ENCODE data around the gene NT5M. TPM values are rescaled to one million over a fixed set of nuclear protein-coding genes. Genes with fewer than 3 reads are reported as not detected.
A peak's percentile ranks its signal among the peaks of the same experiment; 100 is the strongest.

The NT5M gene
- total and polyA plus RNA-seq, 4 experiments from 2014 or later, result 0.37 to 2.9 (median 2.0) TPM

DNA sequence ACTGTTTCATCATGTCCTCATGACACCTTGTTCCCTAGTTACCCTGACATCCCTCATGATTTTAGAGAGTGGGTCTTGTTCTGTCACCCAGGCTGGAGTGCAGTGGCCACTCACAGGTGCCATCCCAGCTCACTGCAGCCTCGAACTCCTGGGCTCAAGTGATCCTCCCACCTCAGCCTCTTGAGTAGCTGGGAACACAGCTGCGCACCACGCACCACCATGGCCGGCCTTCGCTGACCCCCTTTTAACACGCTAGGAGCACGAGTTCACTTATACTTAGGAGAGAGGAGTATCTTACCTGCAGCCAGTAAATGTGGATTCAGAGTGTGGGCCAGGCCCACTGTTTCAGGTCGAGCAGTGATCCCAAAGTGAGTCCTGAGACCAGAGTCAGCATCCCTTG, 21.4 kb downstream of the NT5M start:
- CTCF ChIA-PET (ENCODE audit: partially characterized antibody), result no interaction called here
- no peaks in the 10 kb centered on the region for H3K9me3 ChIP-seq (ENCODE audit: control insufficient read depth in 1 of 2, low read length in 2 of 2)
- H3K27ac Mint-ChIP-seq, result peak overlapping the region in 1 of 7 donors; percentile 52
- no peaks in the 10 kb centered on the region for H3K4me1 Mint-ChIP-seq
- H3K4me3 Mint-ChIP-seq, result no peak overlapping the region
- intact Hi-C loops (cut with micrococcal nuclease), result no loop called here
- no peak for DNase-seq
- no peaks in the 10 kb centered on the region for H3K9me3 Mint-ChIP-seq
- no peaks in the 10 kb centered on the region for H3K27me3 ChIP-seq (ENCODE audit: insufficient read depth, low read length)
- POLR2A ChIA-PET (ENCODE audit: partially characterized antibody), result no interaction called here
- peaks cover 0 to 4% of the 10 kb centered on the region in 2 donors for H3K36me3 Mint-ChIP-seq
- H3K36me3 ChIP-seq (ENCODE audit: insufficient read depth, low read length), result no peaks in the 10 kb centered on the region
- H3K27me3 Mint-ChIP-seq, result no peaks in the 10 kb centered on the region
- no peaks in the 10 kb centered on the region for H3K4me1 ChIP-seq (ENCODE audit: insufficient read depth, low read length)
- no peak overlapping the region for H3K27ac ChIP-seq (ENCODE audit: low read depth, low read length)
- H3K4me3 ChIP-seq (ENCODE audit: low read length in 2 of 2), result no peak overlapping the region

DNA sequence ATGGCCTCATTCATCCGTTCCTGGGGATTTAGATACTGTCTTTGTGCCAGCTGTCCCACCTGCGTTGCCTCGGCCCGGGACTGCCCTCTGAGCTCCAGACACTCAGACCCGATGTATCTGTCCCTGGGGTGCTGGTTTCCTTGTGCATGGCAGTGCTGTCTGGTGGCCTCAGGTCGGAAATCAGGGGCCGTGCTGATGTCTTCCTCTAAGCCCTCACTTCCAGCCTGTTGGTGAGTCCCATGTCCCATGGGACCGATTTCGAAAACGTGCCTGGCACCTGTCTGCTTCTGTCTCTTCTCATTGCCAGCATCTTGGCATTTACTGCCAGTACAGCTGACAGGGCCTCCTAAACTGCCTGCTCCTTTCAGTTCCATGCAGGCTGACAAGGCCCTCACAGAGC, 22.1 kb downstream of the NT5M start:
- Histone ChIP-seq H3K27ac (ENCODE audit: low read depth, low read length) (no peak overlapping the region), H3K4me3 (ENCODE audit: low read length in 2 of 2) (no peak overlapping the region), H3K9me3 (ENCODE audit: control insufficient read depth in 1 of 2, low read length in 2 of 2) (no peaks in the 10 kb centered on the region), H3K36me3 (ENCODE audit: insufficient read depth, low read length) (no peaks in the 10 kb centered on the region), H3K4me1 (ENCODE audit: insufficient read depth, low read length) (no peaks in the 10 kb centered on the region), H3K27me3 (ENCODE audit: insufficient read depth, low read length) (no peaks in the 10 kb centered on the region)
- CTCF ChIA-PET (ENCODE audit: partially characterized antibody), result no interaction called here
- no peak overlapping the region for H3K27ac Mint-ChIP-seq
- H3K4me1 Mint-ChIP-seq, result no peaks in the 10 kb centered on the region
- peaks cover 0 to 4% of the 10 kb centered on the region in 2 donors for H3K36me3 Mint-ChIP-seq
- H3K27me3 Mint-ChIP-seq, result no peaks in the 10 kb centered on the region
- POLR2A ChIA-PET (ENCODE audit: partially characterized antibody), result no interaction called here
- DNase-seq, result no peak
- no peak overlapping the region for H3K4me3 Mint-ChIP-seq
- intact Hi-C loops (cut with micrococcal nuclease), result no loop called here
- H3K9me3 Mint-ChIP-seq, result no peaks in the 10 kb centered on the region

DNA sequence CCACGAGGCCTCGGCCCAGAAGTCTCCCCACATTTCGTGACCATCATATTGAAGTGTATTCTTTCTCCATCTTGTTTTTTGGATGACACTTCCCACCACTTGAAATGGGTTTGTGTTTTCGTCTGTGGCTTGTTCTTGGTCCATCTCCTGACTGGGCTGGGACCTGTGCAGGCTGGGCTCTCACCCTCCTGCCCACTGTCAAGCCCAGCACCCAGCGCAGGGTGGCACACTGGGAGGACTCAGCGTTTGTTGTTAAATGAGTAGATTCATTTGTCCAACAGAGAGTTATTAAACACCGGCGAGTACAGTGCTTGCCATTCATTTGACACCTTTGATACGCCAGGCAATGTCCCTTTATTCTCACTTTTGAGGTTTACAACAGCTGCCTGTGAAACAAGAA, 22.6 kb downstream of the NT5M start:
- H3K9me3 ChIP-seq (ENCODE audit: control insufficient read depth in 1 of 2, low read length in 2 of 2), result no peaks in the 10 kb centered on the region
- no peak overlapping the region for H3K27ac Mint-ChIP-seq
- POLR2A ChIA-PET (ENCODE audit: partially characterized antibody), result no interaction called here

DNA sequence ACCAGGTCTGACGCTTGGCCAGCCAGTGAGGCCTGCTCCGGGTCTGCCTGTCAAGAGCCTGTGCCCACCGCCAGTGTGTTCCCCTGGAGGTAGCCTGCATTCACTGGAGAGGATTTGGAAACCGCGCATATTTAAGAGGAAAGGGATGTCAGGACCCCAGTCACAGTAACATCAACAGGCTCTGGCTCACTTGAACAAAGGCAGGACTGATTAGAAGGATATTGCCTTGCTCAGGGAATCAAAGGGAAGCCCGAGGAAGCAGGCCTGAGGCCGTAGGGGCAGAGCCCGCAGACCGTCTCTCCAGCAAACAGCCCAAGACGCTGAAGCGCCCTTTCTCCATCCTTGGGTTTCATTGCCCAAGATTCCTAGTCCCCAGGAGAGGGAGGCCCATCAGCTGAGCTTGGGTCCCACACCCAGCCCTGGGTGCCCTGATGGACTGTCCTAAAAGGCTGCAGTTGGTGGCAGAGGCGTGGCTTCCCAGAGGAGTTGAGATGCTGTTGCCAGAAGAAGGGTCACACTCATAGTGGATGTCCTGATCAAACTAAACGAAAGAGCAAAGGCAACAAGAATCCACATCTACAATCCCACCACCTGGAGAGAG, 23.2 kb downstream of the NT5M start:
- no peak overlapping the region for H3K4me3 ChIP-seq (ENCODE audit: low read length in 2 of 2)
- H3K27me3 Mint-ChIP-seq, result no peaks in the 10 kb centered on the region
- no peaks in the 10 kb centered on the region for H3K27me3 ChIP-seq (ENCODE audit: insufficient read depth, low read length)
- no peaks in the 10 kb centered on the region for H3K4me1 Mint-ChIP-seq
- no peak for DNase-seq
- ChIA-PET CTCF (ENCODE audit: partially characterized antibody) (no interaction called here), POLR2A (ENCODE audit: partially characterized antibody) (no interaction called here)
- no peaks in the 10 kb centered on the region for H3K9me3 Mint-ChIP-seq
- peaks cover 0 to 4% of the 10 kb centered on the region in 2 donors for H3K36me3 Mint-ChIP-seq
- H3K27ac ChIP-seq (ENCODE audit: low read depth, low read length), result no peak overlapping the region
- H3K4me1 ChIP-seq (ENCODE audit: insufficient read depth, low read length), result no peaks in the 10 kb centered on the region
- H3K27ac Mint-ChIP-seq, result peak overlapping the region in 1 of 7 donors; percentile 36
- intact Hi-C loops (cut with micrococcal nuclease), result no loop called here
- no peaks in the 10 kb centered on the region for H3K36me3 ChIP-seq (ENCODE audit: insufficient read depth, low read length)
- H3K4me3 Mint-ChIP-seq, result no peak overlapping the region
- no peaks in the 10 kb centered on the region for H3K9me3 ChIP-seq (ENCODE audit: control insufficient read depth in 1 of 2, low read length in 2 of 2)

More for the DNA sequence above, 22.6 kb downstream of the NT5M start:
- CTCF ChIA-PET (ENCODE audit: partially characterized antibody), result no interaction called here
- no peaks in the 10 kb centered on the region for H3K9me3 Mint-ChIP-seq
- H3K36me3 Mint-ChIP-seq, result peaks cover 0 to 4% of the 10 kb centered on the region in 2 donors
- DNase-seq, result no peak
- intact Hi-C loops (cut with micrococcal nuclease), result no loop called here
- no peaks in the 10 kb centered on the region for H3K36me3 ChIP-seq (ENCODE audit: insufficient read depth, low read length)
- H3K27ac ChIP-seq (ENCODE audit: low read depth, low read length), result no peak overlapping the region
- H3K4me3 ChIP-seq (ENCODE audit: low read length in 2 of 2), result no peak overlapping the region
- H3K27me3 ChIP-seq (ENCODE audit: insufficient read depth, low read length), result no peaks in the 10 kb centered on the region
- no peaks in the 10 kb centered on the region for H3K27me3 Mint-ChIP-seq
- no peak overlapping the region for H3K4me3 Mint-ChIP-seq
- no peaks in the 10 kb centered on the region for H3K4me1 ChIP-seq (ENCODE audit: insufficient read depth, low read length)
- H3K4me1 Mint-ChIP-seq, result no peaks in the 10 kb centered on the region

DNA sequence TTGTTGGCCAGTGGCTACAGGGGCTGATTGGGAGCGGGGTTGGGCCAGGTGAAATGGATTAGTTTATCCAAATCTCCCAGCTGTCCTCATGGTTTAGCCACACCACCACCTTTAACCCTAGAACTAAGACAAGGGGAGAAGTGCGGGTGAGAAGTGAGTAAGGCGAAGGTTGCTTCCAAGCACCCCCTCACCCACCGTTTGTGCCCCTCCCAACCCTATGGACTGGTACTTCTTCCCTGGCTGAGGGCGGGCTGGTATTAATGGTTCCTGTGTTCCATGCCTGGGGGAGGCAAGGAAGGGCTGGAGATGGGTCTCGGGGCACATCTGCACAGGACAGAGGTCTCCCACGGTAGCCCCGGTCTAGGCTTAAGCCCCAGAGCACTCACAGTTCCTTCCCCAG, 25.1 kb downstream of the NT5M start:
- Mint-ChIP-seq H3K9me3 (no peaks in the 10 kb centered on the region), H3K27ac (peak overlapping the region in 1 of 7 donors; percentile 1), H3K4me1 (no peaks in the 10 kb centered on the region), H3K4me3 (no peak overlapping the region), H3K27me3 (no peaks in the 10 kb centered on the region), H3K36me3 (peaks cover 0 to 4% of the 10 kb centered on the region in 2 donors)
- Histone ChIP-seq H3K27ac (ENCODE audit: low read depth, low read length) (no peak overlapping the region), H3K36me3 (ENCODE audit: insufficient read depth, low read length) (no peaks in the 10 kb centered on the region), H3K4me3 (ENCODE audit: low read length in 2 of 2) (no peak overlapping the region), H3K4me1 (ENCODE audit: insufficient read depth, low read length) (no peaks in the 10 kb centered on the region), H3K9me3 (ENCODE audit: control insufficient read depth in 1 of 2, low read length in 2 of 2) (no peaks in the 10 kb centered on the region), H3K27me3 (ENCODE audit: insufficient read depth, low read length) (no peaks in the 10 kb centered on the region)
- POLR2A ChIA-PET (ENCODE audit: partially characterized antibody), result no interaction called here
- intact Hi-C loops (cut with micrococcal nuclease), result no loop called here
- no peak for DNase-seq
- CTCF ChIA-PET (ENCODE audit: partially characterized antibody), result no interaction called here

DNA sequence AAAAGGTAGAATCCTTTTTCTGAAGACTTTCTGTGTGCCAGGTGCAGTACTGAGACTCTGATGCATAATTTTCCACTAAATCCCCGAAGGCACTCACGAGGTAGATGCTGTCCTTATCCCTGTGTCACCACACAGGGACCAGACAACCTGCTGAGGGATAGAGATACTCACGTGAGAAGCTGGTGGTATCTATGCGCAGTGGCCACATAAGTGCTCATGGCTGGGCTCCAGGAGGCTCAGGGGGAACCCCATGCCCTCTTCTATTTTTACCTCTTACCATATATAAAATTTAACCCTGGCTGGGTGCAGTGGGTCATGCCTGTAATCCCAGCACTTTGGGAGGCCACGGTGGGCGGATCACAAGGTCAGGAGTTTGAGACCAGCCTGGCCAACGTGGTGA, 38.3 kb downstream of the NT5M start:
- Histone ChIP-seq H3K27me3 (ENCODE audit: insufficient read depth, low read length) (no peaks in the 10 kb centered on the region), H3K9me3 (ENCODE audit: control insufficient read depth in 1 of 2, low read length in 2 of 2) (no peaks in the 10 kb centered on the region), H3K36me3 (ENCODE audit: insufficient read depth, low read length) (no peaks in the 10 kb centered on the region), H3K27ac (ENCODE audit: low read depth, low read length) (no peak overlapping the region), H3K4me3 (ENCODE audit: low read length in 2 of 2) (no peak overlapping the region), H3K4me1 (ENCODE audit: insufficient read depth, low read length) (no peaks in the 10 kb centered on the region)
- ChIA-PET POLR2A (ENCODE audit: partially characterized antibody) (no interaction called here), CTCF (ENCODE audit: partially characterized antibody) (no interaction called here)
- DNase-seq, result no peak
- no peaks in the 10 kb centered on the region for H3K4me1 Mint-ChIP-seq
- H3K4me3 Mint-ChIP-seq, result no peak overlapping the region
- H3K27me3 Mint-ChIP-seq, result no peaks in the 10 kb centered on the region
- H3K9me3 Mint-ChIP-seq, result no peaks in the 10 kb centered on the region
- H3K36me3 Mint-ChIP-seq, result no peaks in the 10 kb centered on the region
- no peak overlapping the region for H3K27ac Mint-ChIP-seq
- intact Hi-C loops (cut with micrococcal nuclease), result no loop called here

DNA sequence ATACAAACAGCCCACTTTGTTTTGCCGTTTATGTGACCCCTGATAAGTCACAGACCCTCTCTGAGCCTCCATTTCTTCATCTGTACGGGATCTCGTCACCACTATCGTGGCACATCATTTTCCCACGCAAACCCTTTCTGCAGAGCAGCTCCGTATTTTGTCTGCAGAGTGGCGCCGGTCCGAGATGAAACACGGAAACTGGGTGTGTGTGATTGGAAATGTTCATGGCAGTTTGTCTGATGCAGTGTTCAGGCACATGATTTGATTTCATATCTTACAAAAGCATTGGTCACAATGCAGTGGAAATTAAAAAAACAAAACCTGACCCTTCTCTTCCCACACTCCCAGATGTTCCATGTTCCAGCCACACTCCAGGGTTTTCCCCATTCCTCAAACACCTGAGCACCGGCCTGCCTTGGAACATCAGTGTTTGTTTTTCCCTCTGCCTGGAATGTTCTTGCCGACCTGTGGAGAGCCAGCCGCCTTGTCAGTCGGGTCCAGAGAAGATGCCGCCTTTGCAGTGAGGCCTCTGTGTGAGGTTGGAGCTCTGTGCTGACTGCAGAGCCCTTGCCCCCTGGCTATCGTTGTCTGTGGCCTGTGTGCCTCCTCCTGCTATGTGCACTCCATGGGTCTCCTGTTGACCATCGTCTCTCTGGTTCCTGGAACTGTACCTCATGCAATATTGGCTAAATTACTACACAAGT, 39.2 kb downstream of the NT5M start:
- DNase-seq, result no peak
- Histone ChIP-seq H3K36me3 (ENCODE audit: insufficient read depth, low read length) (no peaks in the 10 kb centered on the region), H3K4me1 (ENCODE audit: insufficient read depth, low read length) (no peaks in the 10 kb centered on the region), H3K4me3 (ENCODE audit: low read length in 2 of 2) (no peak overlapping the region), H3K27me3 (ENCODE audit: insufficient read depth, low read length) (no peaks in the 10 kb centered on the region), H3K9me3 (ENCODE audit: control insufficient read depth in 1 of 2, low read length in 2 of 2) (no peaks in the 10 kb centered on the region), H3K27ac (ENCODE audit: low read depth, low read length) (no peak overlapping the region)
- Mint-ChIP-seq H3K36me3 (no peaks in the 10 kb centered on the region), H3K4me3 (no peak overlapping the region), H3K4me1 (no peaks in the 10 kb centered on the region), H3K27ac (peak overlapping the region in 1 of 7 donors; percentile 3), H3K27me3 (no peaks in the 10 kb centered on the region), H3K9me3 (no peaks in the 10 kb centered on the region)
- intact Hi-C loops (cut with micrococcal nuclease), result no loop called here
- CTCF ChIA-PET (ENCODE audit: partially characterized antibody), result no interaction called here
- POLR2A ChIA-PET (ENCODE audit: partially characterized antibody), result no interaction called here
